ENCODE measurements around the gene HRH1. TPM values are rescaled to one million over a fixed set of nuclear protein-coding genes. Genes with fewer than 3 reads are reported as not detected.
A peak's percentile ranks its signal among the peaks of the same experiment; 100 is the strongest.

Gene HRH1
- total RNA-seq, 1 donor from 2014 or later, result 6.2 TPM

DNA sequence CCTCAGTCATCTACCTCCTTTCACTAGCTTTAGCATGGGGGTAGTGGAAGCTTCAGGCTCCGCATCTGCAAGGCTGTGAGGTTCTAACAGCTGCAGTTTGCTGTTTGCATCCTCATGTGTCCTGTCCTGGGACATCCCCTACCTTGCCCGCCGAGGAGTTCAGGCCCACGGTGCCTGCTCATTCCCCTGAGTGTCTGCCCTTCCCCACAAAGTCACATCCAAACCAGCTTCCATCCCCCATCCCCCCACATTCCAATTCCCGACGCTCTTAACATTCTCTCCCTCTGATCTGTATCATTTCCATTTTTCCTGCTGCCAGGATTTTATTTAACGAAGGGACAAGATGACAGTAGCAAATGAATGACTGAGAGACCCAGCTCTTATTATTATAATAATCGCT is 43.8 kb downstream of the HRH1 start:
- H3K4me3 ChIP-seq, result no peak overlapping the region
- no peaks in the 10 kb centered on the region for H3K9me3 ChIP-seq
- H3K27me3 ChIP-seq, result no peaks in the 10 kb centered on the region
- no peak for DNase-seq (ENCODE audit: low spot score in 2 of 2)
- intact Hi-C loops (cut with DNase I), result no loop called here
- TF ChIP-seq, protein P1, sequence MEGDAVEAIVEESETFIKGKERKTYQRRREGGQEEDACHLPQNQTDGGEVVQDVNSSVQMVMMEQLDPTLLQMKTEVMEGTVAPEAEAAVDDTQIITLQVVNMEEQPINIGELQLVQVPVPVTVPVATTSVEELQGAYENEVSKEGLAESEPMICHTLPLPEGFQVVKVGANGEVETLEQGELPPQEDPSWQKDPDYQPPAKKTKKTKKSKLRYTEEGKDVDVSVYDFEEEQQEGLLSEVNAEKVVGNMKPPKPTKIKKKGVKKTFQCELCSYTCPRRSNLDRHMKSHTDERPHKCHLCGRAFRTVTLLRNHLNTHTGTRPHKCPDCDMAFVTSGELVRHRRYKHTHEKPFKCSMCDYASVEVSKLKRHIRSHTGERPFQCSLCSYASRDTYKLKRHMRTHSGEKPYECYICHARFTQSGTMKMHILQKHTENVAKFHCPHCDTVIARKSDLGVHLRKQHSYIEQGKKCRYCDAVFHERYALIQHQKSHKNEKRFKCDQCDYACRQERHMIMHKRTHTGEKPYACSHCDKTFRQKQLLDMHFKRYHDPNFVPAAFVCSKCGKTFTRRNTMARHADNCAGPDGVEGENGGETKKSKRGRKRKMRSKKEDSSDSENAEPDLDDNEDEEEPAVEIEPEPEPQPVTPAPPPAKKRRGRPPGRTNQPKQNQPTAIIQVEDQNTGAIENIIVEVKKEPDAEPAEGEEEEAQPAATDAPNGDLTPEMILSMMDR (IDR thresholded peaks at IDR 0.05), result no peak
- no peaks in the 10 kb centered on the region for H3K36me3 ChIP-seq
- peaks cover 14 to 47% of the 10 kb centered on the region in 2 donors for H3K4me1 ChIP-seq
- H3K27ac ChIP-seq, result peak overlapping the region; percentile 54 to 84

- Histone ChIP-seq H3K36me3 (no peaks in the 10 kb centered on the region), H3K9me3 (no peaks in the 10 kb centered on the region), H3K27ac (peak overlapping the region; percentile 54 to 84), H3K4me1 (peaks cover 14 to 47% of the 10 kb centered on the region in 2 donors), H3K27me3 (no peaks in the 10 kb centered on the region), H3K4me3 (no peak overlapping the region)
- no peak for DNase-seq (ENCODE audit: low spot score in 2 of 2)
- intact Hi-C loops (cut with DNase I), result no loop called here
- TF ChIP-seq, protein P1 (IDR thresholded peaks at IDR 0.05), result no peak
These were observed 44.2 kb downstream of the HRH1 start for GRCh38 chr3:11198495-11198894.

GRCh38 chr3:11199902-11200845 is 45.9 kb downstream of the HRH1 start:
- H3K27me3 ChIP-seq, result no peaks in the 10 kb centered on the region
- H3K9me3 ChIP-seq, result no peaks in the 10 kb centered on the region
- TF ChIP-seq, protein P1 (IDR thresholded peaks at IDR 0.05), result no peak
- no peak overlapping the region for H3K4me3 ChIP-seq
- no peak for DNase-seq (ENCODE audit: low spot score in 2 of 2)
- no peaks in the 10 kb centered on the region for H3K36me3 ChIP-seq
- intact Hi-C loops (cut with DNase I), result no loop called here
- peaks cover 14 to 49% of the 10 kb centered on the region in 2 donors for H3K4me1 ChIP-seq
- peak overlapping the region; percentile 77 to 84 for H3K27ac ChIP-seq

GRCh38 chr3:11201251-11202019 is 47.1 kb downstream of the HRH1 start:
- no peaks in the 10 kb centered on the region for H3K27me3 ChIP-seq
- intact Hi-C loops (cut with DNase I), result no loop called here
- peak in 1 of 2 donors; percentile 78 for DNase-seq (ENCODE audit: low spot score in 2 of 2)
- TF ChIP-seq, protein P1 (IDR thresholded peaks at IDR 0.05), result no peak
- no peaks in the 10 kb centered on the region for H3K36me3 ChIP-seq
- no peak overlapping the region for H3K4me3 ChIP-seq
- peaks cover 14 to 50% of the 10 kb centered on the region in 2 donors for H3K4me1 ChIP-seq
- H3K27ac ChIP-seq, result peak overlapping the region; percentile 77 to 84
- H3K9me3 ChIP-seq, result no peaks in the 10 kb centered on the region

GRCh38 chr3:11203961-11204360 is 49.7 kb downstream of the HRH1 start:
- Histone ChIP-seq H3K4me1 (peaks cover 12 to 53% of the 10 kb centered on the region in 2 donors), H3K9me3 (no peaks in the 10 kb centered on the region), H3K36me3 (no peaks in the 10 kb centered on the region), H3K27me3 (no peaks in the 10 kb centered on the region), H3K4me3 (no peak overlapping the region), H3K27ac (peak overlapping the region; percentile 4 to 42)
- DNase-seq (ENCODE audit: low spot score in 2 of 2), result no peak
- intact Hi-C loops (cut with DNase I), result no loop called here
- TF ChIP-seq, protein P1 (IDR thresholded peaks at IDR 0.05), result no peak
